ENCODE measurements around the gene AP1M1.

- TF ChIP-seq POLR2A (IDR thresholded peaks at IDR 0.05) (no peak), CTCF (IDR thresholded peaks at IDR 0.05) (no peak), POLR2AphosphoS5 (IDR thresholded peaks at IDR 0.05) (no peak), EP300 (IDR thresholded peaks at IDR 0.05) (no peak)
Observed at GRCh38 chr19:16202320-16203255, 4.9 kb downstream of the AP1M1 start.
